IPS DF 19.7 (cell line): ENCODE measurements around the gene PGLYRP3.

ENCODE experiments used
- DNase-seq: peaks from one replicate; pipeline ENCODE4 v3.0.0-alpha.2; 2013; ENCODE audit warnings: low read depth, low spot score

The PGLYRP3 gene

DNA sequence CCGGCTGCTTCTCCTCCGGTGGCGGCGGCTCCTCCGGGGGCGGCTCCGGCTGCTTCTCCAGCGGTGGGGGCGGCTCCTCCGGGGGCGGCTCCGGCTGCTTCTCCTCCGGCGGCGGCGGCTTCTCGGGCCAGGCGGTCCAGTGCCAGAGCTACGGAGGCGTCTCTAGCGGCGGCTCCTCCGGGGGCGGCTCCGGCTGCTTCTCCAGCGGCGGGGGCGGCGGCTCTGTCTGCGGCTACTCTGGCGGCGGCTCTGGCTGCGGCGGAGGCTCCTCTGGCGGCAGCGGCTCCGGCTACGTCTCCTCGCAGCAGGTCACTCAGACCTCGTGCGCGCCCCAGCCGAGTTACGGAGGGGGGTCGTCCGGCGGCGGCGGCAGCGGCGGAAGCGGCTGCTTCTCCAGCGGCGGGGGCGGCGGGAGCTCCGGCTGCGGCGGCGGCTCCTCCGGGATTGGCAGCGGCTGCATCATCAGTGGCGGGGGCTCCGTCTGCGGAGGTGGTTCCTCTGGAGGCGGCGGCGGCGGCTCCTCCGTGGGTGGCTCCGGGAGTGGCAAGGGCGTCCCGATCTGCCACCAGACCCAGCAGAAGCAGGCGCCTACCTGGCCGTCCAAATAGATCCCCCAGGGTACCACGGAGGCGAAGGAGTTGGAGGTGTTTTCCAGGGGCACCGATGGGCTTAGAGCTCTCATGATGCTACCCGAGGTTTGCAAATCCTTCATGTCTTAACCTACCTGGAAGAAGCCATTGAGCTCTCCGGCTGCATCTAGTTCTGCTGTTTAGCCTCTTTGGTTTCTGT is 51.3 kb downstream of the PGLYRP3 start:
- no peak for DNase-seq

DNA sequence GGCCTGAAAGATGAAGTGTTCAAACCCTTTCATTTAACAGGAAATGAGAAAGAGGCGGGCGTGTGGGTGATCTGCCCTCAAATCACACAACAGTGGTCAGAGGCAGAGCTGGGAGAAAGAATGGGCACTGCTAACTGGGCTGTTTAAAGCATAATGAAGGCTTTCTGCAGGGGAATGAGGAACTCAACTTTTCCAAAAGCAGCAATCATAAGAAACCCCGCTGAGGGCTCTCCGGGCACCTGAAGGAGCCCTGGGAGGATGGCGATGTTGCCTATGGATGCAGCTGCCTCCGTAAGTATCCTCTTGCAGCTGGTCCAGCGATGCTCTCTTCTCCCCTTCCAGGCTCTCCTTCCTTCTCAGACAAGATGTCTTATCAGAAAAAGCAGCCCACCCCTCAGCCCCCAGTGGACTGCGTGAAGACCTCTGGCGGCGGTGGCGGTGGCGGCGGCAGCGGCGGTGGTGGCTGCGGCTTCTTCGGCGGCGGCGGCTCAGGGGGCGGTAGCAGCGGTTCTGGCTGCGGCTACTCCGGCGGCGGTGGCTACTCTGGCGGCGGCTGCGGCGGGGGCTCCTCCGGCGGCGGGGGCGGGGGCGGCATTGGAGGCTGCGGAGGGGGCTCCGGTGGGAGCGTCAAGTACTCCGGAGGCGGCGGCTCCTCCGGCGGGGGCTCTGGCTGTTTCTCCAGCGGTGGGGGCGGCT is 52.0 kb downstream of the PGLYRP3 start:
- DNase-seq: no peak

DNA sequence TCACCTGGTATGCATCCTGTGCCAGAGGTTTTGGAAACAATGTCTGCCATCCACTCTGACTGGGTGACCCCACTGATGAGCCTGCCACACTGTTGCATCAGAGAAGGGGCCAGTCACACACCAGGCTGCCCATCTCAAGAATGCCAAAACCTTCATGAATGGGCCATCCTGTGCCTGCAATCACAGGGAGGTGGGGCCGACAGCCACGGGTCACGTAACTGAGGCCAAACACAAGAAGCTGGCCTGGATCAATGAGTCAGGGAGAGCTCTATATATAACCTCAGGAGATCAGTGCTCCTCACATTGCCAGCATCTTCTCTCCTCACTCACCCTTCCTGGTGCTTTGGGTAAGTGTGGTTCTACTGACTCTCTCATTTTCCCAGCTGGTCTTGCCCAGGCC is 53.4 kb downstream of the PGLYRP3 start, which contains the start of gene LORICRIN:
Gene LORICRIN, plus strand, starts transcription at position 301 of the 400 bp plus-strand sequence. CDS start 1,263 bp downstream, outside the sequence.
- no peak for DNase-seq

DNA sequence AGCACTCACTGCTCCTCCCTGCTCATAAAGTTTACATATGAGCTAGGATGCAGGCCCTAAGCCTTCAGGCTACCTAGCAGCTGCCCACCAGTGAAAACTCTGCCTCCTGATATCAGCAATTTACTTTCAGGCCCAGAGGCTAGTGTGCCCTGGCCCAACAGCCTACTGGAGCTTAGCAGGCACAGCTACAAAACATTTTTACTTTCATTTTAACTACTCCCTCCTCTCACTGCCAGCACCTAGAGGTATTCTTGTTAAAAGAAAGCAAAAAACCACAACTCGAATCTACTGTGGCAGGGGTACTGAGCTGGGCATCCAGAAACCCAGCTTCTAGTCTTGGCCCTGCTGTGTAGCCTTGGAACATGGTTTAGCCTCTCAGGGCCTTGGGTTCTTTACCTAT is 59.1 kb downstream of the PGLYRP3 start:
- DNase-seq: no peak

DNA sequence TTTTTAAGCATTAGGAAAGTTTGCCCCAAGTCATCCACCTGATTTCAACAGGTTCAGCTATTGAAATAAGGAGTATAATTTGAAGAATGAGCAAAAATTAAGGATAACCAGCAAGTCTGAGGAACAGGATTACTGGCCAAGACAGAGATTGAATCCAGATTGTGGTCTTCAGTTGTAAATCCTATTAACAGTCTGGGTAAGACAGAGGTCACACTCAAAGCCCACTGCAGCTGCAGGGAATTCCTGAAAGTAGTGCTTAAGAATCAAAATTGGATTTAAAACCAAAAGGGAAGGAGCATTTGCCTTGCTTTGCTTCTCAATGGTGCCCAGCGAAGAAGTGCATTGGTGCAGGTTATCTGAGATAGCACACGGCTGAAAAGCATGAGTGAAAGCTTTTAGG is 59.7 kb downstream of the PGLYRP3 start:
- DNase-seq: no peak

DNA sequence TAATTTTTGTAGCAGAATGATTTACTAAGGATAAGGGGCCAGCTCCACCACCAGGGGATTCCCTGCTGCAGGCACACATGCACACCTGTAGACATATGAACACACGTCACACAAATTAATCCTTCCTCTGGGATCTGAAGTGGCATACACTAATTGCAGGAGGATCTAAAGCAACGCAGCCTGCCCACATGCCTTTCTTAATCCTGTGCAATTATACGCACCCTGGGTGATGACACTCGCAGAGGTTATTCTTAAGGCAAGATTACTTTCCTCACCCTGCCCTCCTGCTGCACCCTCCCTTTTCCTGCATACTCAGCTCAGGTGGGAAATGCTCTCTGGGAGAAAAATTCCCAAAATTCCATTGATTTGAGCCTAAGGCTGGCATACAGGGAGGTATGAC is 60.8 kb downstream of the PGLYRP3 start:
- DNase-seq: no peak

DNA sequence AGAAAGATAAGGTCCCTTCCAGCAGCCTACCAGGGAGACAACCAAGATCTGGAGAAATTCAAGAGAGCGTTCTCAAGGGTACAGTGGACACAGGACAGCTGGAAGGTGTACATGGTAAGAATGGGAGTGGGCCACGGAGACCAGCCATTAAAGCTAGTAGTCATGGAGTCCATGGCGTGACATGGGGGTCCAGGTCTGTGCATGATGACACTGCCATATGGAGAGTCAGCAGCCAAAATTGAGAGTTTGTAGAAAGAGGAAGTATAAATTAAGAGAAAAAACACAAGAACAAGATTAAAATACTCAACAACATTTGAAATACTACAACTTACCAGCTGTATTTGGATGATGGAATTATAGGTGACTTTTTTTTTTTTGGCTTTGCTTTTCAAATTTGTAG is 61.2 kb downstream of the PGLYRP3 start:
- no peak for DNase-seq

DNA sequence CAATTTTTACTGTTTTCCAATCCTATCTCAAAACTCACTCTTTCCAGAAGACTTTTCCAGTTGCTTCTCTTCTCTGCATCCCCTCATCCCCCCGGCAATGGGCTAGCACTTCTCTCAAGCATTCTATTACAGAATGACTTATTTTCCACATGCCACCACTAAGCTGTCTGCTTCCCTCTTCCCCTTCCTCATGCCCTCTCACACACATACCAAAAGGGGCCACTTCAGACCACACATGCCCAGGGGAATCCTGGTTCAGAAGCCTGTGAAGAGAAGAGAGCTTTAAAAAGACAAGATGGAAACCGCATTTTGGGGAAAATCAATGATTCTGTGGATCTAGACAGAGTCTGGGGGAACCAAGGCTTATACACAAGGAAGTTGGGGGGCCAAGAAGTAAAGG is 61.7 kb downstream of the PGLYRP3 start:
- DNase-seq: no peak

DNA sequence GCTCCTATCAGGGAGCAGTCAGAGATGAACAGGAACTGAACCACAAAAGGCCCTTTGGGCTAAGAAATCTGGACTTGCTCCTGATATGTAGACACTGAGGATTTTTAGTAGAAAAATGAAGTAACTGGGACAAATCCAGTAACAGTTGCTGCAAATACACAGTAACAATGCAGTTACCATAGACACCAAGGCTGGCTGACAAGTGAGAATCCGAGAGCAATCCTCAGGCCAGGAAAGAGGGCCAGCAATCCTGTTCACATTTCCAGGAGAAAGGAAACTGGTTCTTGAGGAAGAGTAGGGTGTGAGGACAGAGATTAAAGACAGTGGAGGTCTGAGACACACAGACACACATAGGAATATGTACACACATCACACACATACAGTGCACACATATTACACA is 62.6 kb downstream of the PGLYRP3 start:
- no peak for DNase-seq

DNA sequence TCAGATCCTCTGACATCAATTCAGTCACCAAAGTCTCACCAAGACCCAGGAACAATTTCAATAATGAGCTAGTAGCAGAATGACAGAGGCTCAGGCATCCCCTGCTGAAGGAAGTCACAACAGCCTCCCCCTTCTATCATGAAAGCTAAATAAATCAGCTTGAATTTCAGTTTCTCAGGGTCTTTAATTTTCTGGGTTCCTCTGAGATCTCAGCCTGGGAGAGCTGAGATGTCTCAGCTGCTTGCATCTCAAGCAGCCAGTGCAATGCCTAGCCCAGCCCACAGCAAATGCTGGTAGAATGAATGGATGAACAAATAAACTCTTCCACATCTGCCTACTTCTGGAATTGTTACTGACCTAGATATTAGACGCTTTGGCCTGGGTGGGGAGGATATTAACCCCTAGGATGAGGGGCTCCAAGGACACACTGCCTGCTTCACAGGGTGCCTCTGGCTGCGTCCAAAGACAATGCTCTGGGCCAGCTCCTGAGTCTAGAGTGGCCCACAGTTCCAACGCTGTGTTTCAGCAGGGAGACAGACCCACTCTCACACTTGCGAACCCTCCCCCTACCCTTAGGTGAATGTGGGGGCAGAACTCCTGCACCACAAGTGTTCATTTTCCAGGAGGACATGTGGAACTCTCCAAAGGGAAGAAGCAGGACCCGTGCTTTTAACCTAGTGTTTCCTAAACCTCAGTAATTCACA is 64.4 kb downstream of the PGLYRP3 start:
- no peak for DNase-seq
